ENCODE measurements around the gene TANGO6. TPM values are rescaled to one million over a fixed set of nuclear protein-coding genes. Genes with fewer than 3 reads are reported as not detected.
"Not testable (repeated sequence)": the region's sequence is repeated elsewhere in the genome, so short reads cannot be mapped to it uniquely, and the experiment has no call there.

Gene TANGO6
- total RNA-seq, 3 donors from 2014 or later: 7.4 to 19.7 (median 8.2) TPM

GRCh38 chr16:68833251-68833650 is 10.1 kb upstream of the TANGO6 start:
- H3K4me3 ChIP-seq: no peak overlapping the region
- DNase-seq (no peak), ATAC-seq (no peak)
- H3K9me3 ChIP-seq: no peaks in the 10 kb centered on the region
- no peaks in the 10 kb centered on the region for H3K36me3 ChIP-seq (ENCODE audit: low read depth)
- TF ChIP-seq CTCF (IDR thresholded peaks at IDR 0.05): no peak
- intact Hi-C loops (cut with DNase I, micrococcal nuclease): no loop called here
- H3K4me1 ChIP-seq (ENCODE audit: low read depth): no peaks in the 10 kb centered on the region

- DNase-seq (no peak), ATAC-seq (no peak)
- no peak for TF ChIP-seq CTCF (IDR thresholded peaks at IDR 0.05)
- Histone ChIP-seq H3K9me3 (no peaks in the 10 kb centered on the region), H3K36me3 (ENCODE audit: low read depth) (no peaks in the 10 kb centered on the region), H3K4me1 (ENCODE audit: low read depth) (no peaks in the 10 kb centered on the region), H3K4me3 (no peak overlapping the region)
- intact Hi-C loops (cut with DNase I, micrococcal nuclease): no loop called here
Observed at GRCh38 chr16:68834550-68834949, 8.8 kb upstream of the TANGO6 start.

- intact Hi-C loops (cut with DNase I, micrococcal nuclease): no loop called here
- Histone ChIP-seq H3K4me1 (ENCODE audit: low read depth) (no peaks in the 10 kb centered on the region), H3K9me3 (no peaks in the 10 kb centered on the region), H3K4me3 (no peak overlapping the region), H3K36me3 (ENCODE audit: low read depth) (no peaks in the 10 kb centered on the region)
- DNase-seq: no peak
- TF ChIP-seq CTCF (IDR thresholded peaks at IDR 0.05): no peak
- no peak for ATAC-seq
Observed at GRCh38 chr16:68835970-68836369, 7.4 kb upstream of the TANGO6 start.

- intact Hi-C loops (cut with DNase I, micrococcal nuclease): no loop called here
- no peak for TF ChIP-seq CTCF (IDR thresholded peaks at IDR 0.05)
- peak in 1 of 3 donors; percentile 24 for DNase-seq
- Histone ChIP-seq H3K9me3 (no peaks in the 10 kb centered on the region), H3K4me3 (no peak overlapping the region), H3K4me1 (ENCODE audit: low read depth) (no peaks in the 10 kb centered on the region), H3K36me3 (ENCODE audit: low read depth) (no peaks in the 10 kb centered on the region)
- ATAC-seq: peak; percentile 17
Observed at GRCh38 chr16:68839831-68840230, 3.5 kb upstream of the TANGO6 start.

- DNase-seq (peak in 1 of 3 donors; percentile 36), ATAC-seq (peak; percentile 7)
- H3K9me3 ChIP-seq; intact Hi-C loops (cut with DNase I, micrococcal nuclease); H3K4me1 ChIP-seq (ENCODE audit: low read depth); H3K36me3 ChIP-seq (ENCODE audit: low read depth): not testable (repeated sequence)
- peak overlapping the region; percentile 72 for H3K4me3 ChIP-seq
Observed at GRCh38 chr16:68842964-68843481, 308 bp upstream of the TANGO6 start.

GRCh38 chr16:68844211-68844564 is 857 bp downstream of the TANGO6 start:
- no peaks in the 10 kb centered on the region for H3K4me1 ChIP-seq (ENCODE audit: low read depth)
- DNase-seq (no peak), ATAC-seq (no peak)
- no peak overlapping the region for H3K4me3 ChIP-seq
- no peak for TF ChIP-seq CTCF (IDR thresholded peaks at IDR 0.05)
- no peaks in the 10 kb centered on the region for H3K9me3 ChIP-seq
- intact Hi-C loops (cut with DNase I, micrococcal nuclease): no loop called here
- H3K36me3 ChIP-seq (ENCODE audit: low read depth): no peaks in the 10 kb centered on the region
